ENCODE measurements around the gene NUDCD2.
"Not testable (repeated sequence)": the region's sequence is repeated elsewhere in the genome, so short reads cannot be mapped to it uniquely, and the experiment has no call there.

The NUDCD2 gene

DNA sequence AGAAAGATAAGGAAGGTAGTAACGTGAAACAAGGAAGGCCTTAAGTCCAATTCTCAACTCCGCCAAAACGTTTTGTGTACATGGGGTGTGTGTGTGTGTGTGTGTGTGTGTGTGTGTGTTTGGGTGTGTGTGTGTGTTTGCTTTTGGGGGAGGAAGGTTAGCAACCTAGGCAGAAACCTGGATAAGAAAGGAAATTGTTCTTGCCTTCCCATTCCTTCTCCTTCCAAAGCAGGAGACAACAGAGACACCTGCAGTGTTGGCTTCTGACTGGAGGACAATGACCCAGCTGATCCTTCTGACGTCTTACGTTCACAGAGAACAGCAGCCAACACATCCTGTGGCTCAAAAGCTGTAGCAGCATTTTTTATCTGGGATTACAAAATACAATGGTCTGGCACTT is 26.6 kb downstream of the NUDCD2 start:
- TF ChIP-seq, protein P1, sequence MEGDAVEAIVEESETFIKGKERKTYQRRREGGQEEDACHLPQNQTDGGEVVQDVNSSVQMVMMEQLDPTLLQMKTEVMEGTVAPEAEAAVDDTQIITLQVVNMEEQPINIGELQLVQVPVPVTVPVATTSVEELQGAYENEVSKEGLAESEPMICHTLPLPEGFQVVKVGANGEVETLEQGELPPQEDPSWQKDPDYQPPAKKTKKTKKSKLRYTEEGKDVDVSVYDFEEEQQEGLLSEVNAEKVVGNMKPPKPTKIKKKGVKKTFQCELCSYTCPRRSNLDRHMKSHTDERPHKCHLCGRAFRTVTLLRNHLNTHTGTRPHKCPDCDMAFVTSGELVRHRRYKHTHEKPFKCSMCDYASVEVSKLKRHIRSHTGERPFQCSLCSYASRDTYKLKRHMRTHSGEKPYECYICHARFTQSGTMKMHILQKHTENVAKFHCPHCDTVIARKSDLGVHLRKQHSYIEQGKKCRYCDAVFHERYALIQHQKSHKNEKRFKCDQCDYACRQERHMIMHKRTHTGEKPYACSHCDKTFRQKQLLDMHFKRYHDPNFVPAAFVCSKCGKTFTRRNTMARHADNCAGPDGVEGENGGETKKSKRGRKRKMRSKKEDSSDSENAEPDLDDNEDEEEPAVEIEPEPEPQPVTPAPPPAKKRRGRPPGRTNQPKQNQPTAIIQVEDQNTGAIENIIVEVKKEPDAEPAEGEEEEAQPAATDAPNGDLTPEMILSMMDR (IDR thresholded peaks at IDR 0.05; ENCODE audit: borderline replicate concordance, insufficient read depth, low read depth, low read length) = no peak
- H3K4me3 ChIP-seq (ENCODE audit: low read depth, low read length) = no peak overlapping the region

DNA sequence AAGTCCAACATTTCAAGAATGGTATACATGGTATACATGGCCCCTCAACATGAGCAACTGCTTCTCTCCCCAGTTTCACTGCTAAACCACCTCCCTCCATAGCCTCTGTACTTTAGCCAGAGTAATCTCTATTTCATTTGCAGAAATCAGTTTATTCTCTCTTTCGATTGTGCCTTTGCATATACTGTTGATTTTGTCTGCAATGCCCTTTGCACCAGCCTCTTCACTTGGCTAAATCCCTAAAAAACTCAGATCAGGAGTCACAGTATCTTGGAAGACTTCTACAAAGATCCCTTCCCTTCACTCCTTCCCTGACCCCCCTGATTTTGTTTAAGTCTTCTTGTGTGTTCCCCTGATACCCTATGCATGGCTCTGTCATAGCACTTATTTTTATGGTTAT is 27.4 kb downstream of the NUDCD2 start:
- TF ChIP-seq, protein P1 (IDR thresholded peaks at IDR 0.05; ENCODE audit: borderline replicate concordance, insufficient read depth, low read depth, low read length) = no peak
- H3K4me3 ChIP-seq (ENCODE audit: low read depth, low read length) = no peak overlapping the region

DNA sequence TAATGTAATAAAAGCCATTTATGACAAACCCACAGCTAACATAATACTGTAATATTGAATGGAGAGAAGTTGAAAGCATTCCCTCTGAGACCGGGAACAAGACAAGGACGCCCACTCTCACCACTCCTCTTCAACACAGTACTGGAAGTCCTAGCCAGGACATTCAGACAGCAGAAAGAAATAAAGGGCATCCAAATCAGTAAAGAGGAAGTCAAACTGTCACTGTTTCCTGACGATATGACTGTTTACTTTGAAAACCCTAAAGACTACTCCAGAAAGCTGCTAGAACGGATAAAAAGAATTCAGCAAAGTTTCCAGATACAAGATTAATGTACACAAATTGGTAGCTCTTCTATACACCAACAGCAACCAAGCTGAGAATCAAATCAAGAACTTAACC is 33.8 kb downstream of the NUDCD2 start:
- H3K4me3 ChIP-seq (ENCODE audit: low read depth, low read length) = not testable (repeated sequence)

DNA sequence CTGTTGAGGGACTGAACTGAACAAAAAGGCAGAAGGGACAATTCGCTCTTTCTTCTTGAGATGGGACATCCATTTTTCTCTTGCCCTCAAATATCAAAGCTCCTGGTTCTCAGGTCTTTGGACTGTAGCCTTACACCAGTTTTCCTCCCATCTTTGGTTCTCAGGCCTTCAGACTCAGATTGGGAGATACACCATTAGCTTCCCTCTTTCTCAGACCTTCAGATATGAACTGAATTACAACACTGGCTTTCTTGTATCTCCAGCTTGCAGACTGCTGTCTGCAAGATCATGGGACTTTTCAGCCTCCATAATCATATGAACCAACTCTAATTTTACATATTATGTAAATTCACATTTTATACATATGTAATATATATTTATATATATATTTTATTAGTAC is 35.1 kb downstream of the NUDCD2 start:
- TF ChIP-seq, protein P1 (IDR thresholded peaks at IDR 0.05; ENCODE audit: borderline replicate concordance, insufficient read depth, low read depth, low read length) = no peak
- no peak overlapping the region for H3K4me3 ChIP-seq (ENCODE audit: low read depth, low read length)

DNA sequence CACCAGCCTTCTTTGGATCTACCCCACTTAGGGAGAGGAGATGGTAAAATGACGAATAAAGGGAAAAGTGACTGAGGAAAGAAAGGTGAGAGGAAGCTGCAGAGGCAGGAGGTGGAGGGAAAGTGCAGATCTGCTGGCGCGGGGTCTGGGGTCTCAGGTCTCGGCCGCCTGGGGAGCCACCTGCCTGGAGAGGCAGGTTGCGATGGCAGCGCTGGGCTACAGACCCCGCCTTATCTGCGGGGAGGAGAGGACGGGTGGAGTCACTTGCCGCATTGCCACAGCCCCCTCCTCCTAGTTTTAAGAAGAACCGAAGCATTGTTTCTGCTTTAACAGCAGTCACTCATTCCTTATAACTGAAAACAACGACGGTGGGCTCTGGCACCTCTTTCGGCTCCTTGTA is 44.2 kb downstream of the NUDCD2 start:
- H3K4me3 ChIP-seq (ENCODE audit: low read depth, low read length) = not testable (repeated sequence)

DNA sequence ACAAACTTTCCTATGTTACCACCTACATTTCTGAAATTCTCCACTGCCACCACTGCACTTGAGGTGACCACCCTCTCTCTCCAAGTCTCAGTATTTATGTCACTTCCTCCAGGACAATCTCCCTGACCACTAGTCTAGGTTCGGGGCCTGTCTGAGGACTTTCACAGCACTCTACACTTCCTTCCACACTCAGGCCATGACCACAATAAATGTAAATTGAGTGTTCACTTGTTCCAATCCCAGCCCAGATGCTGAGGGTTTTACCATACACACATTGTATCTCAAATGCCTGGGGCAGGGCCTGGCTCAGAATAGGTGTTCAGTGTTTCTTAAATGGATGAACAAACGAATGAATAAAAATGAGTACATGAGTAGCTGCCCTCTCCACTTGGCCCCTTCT is 49.4 kb downstream of the NUDCD2 start:
- TF ChIP-seq, protein P1 (IDR thresholded peaks at IDR 0.05; ENCODE audit: borderline replicate concordance, insufficient read depth, low read depth, low read length) = no peak

DNA sequence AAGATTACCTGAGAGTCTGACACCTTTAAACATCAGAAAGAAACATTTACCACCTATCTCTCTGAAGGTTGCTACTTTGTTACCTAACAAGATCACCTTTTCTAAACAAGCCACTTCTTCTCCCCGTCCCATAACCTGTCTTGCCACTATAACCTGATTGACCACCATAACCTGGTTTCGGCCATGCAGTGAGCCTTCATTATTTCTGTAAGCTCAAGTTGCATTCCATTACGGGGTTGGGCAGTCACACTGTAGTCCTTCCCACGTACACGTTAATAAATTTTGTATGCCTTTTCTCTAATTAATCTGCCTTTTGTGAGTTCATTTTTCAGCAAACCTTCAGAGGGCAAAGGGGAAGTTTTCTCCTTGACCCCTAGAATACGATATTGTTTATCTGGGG is 50.5 kb downstream of the NUDCD2 start:
- TF ChIP-seq, protein P1 (IDR thresholded peaks at IDR 0.05; ENCODE audit: borderline replicate concordance, insufficient read depth, low read depth, low read length) = no peak
- no peak overlapping the region for H3K4me3 ChIP-seq (ENCODE audit: low read depth, low read length)

More for the DNA sequence above, 49.4 kb downstream of the NUDCD2 start:
- no peak overlapping the region for H3K4me3 ChIP-seq (ENCODE audit: low read depth, low read length)

DNA sequence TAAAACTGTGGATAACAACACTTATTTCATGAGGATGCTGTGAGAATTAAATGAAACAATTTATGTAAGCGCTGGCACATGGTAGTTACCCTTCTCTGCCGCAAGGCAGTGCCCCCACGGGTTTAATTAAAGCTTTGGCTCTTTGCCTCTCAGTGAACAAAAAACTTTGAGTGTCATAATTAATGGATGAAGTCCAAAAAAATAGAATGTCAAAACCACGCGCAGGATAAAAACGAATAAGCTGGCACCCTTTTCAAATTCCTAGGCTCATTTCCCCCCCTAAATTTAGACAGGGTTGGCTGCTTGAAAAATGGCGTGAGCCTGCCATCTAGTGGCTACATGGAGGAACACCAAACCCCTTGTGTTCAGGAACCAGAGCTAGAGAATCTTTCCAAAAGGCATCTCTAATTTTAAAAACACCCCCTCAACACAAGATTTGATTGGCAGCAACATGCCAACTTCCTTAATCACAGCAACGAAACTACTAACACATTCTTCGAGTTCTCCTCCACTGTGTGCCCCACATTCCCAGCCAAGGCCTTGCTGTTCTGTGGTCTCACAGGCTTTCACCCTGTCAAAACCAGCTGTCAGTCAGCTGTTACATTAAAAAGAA is 51.5 kb downstream of the NUDCD2 start:
- TF ChIP-seq, protein P1 (IDR thresholded peaks at IDR 0.05; ENCODE audit: borderline replicate concordance, insufficient read depth, low read depth, low read length) = peak; percentile 73
- no peak overlapping the region for H3K4me3 ChIP-seq (ENCODE audit: low read depth, low read length)

Measured in GM12875 (cell line).